Stimulated activated naive B cell treated with anti-CD40 and anti-IgM and Interleukin-4, amounts not matched to agents 10 μg/mL and 1 μg/mL and 100 μg/mL, for 72 hours (primary cell): Measurements from ENCODE around the gene HECTD4.

Experiments
- ATAC-seq, 2 donors: fragments of 150-1000 bp; cut with Tn5 transposase; replicated peaks; 2 replicates each; pipeline ENCODE4 v1.10.0; 2021; ENCODE audit warnings: moderate library complexity in 1 of 2
- DNase-seq: peaks from one replicate; pipeline ENCODE4 v3.0.0; 2021
- H3K27ac Mint-ChIP-seq: one replicate; pipeline ENCODE4 v1.8.0; 2022; ENCODE audit warnings: mild to moderate bottlenecking, mixed read lengths
- H3K27me3 Mint-ChIP-seq, 2 donors: one replicate each; pipeline ENCODE4 v1.8.0; 2022; ENCODE audit warnings: mixed read lengths in 2 of 2
- H3K36me3 Mint-ChIP-seq, 2 donors: one replicate each; pipeline ENCODE4 v1.8.0; 2022; ENCODE audit warnings: mixed read lengths in 2 of 2, mild to moderate bottlenecking in 1 of 2
- H3K4me1 Mint-ChIP-seq, 2 donors: one replicate each; pipeline ENCODE4 v1.8.0; 2022; ENCODE audit warnings: mixed read lengths in 2 of 2, mild to moderate bottlenecking in 1 of 2
- H3K4me3 Mint-ChIP-seq, 2 donors: one replicate each; pipeline ENCODE4 v1.8.0; 2022; ENCODE audit warnings: mild to moderate bottlenecking in 2 of 2, mixed read lengths in 2 of 2, moderate library complexity in 1 of 2
- H3K9me3 Mint-ChIP-seq, 2 donors: one replicate each; pipeline ENCODE4 v1.8.0; 2022; ENCODE audit warnings: mixed read lengths in 2 of 2, mild to moderate bottlenecking in 1 of 2

Gene HECTD4

GRCh38 chr12:112381406-112381882 is 787 bp downstream of the HECTD4 start:
- ATAC-seq (peak; percentile 60 to 66), DNase-seq (peak; percentile 46)
- Mint-ChIP-seq H3K9me3 (no peaks in the 10 kb centered on the region), H3K36me3 (peaks cover 0 to 8% of the 10 kb centered on the region in 2 donors), H3K27me3 (no peaks in the 10 kb centered on the region), H3K27ac (peak overlapping the region; percentile 97), H3K4me3 (peak overlapping the region; percentile 86 to 98), H3K4me1 (peaks cover 16 to 24% of the 10 kb centered on the region in 2 donors)

GRCh38 chr12:112380663-112381405 is 1.4 kb downstream of the HECTD4 start:
- Mint-ChIP-seq H3K9me3 (no peaks in the 10 kb centered on the region), H3K4me3 (peak overlapping the region; percentile 86 to 98), H3K27me3 (no peaks in the 10 kb centered on the region), H3K36me3 (peaks cover 0 to 10% of the 10 kb centered on the region in 2 donors), H3K27ac (peak overlapping the region; percentile 97), H3K4me1 (peaks cover 16 to 27% of the 10 kb centered on the region in 2 donors)
- ATAC-seq: no peak
- DNase-seq: no peak

- Mint-ChIP-seq H3K27me3 (no peaks in the 10 kb centered on the region), H3K4me3 (no peak overlapping the region), H3K36me3 (peaks cover 0 to 11% of the 10 kb centered on the region in 2 donors), H3K27ac (no peak overlapping the region), H3K4me1 (peaks cover 15 to 50% of the 10 kb centered on the region in 2 donors), H3K9me3 (no peaks in the 10 kb centered on the region)
- DNase-seq (no peak), ATAC-seq (no peak)
Observed at GRCh38 chr12:112375105-112375504, 7.1 kb downstream of the HECTD4 start.

GRCh38 chr12:112374166-112374740 is 8.0 kb downstream of the HECTD4 start:
- Mint-ChIP-seq H3K27me3 (no peaks in the 10 kb centered on the region), H3K9me3 (no peaks in the 10 kb centered on the region), H3K36me3 (peaks cover 0 to 11% of the 10 kb centered on the region in 2 donors), H3K4me3 (no peak overlapping the region), H3K27ac (peak overlapping the region; percentile 25), H3K4me1 (peaks cover 18 to 51% of the 10 kb centered on the region in 2 donors)
- DNase-seq: no peak
- ATAC-seq: no peak

GRCh38 chr12:112370868-112371510 is 11.2 kb downstream of the HECTD4 start:
- DNase-seq (no peak), ATAC-seq (no peak)
- H3K27me3 Mint-ChIP-seq: no peaks in the 10 kb centered on the region
- no peaks in the 10 kb centered on the region for H3K9me3 Mint-ChIP-seq
- H3K36me3 Mint-ChIP-seq: peaks cover 0 to 7% of the 10 kb centered on the region in 2 donors
- H3K4me1 Mint-ChIP-seq: peaks cover 16 to 43% of the 10 kb centered on the region in 2 donors
- no peak overlapping the region for H3K27ac Mint-ChIP-seq
- H3K4me3 Mint-ChIP-seq: no peak overlapping the region

GRCh38 chr12:112370199-112370598 is 12.0 kb downstream of the HECTD4 start:
- DNase-seq (no peak), ATAC-seq (no peak)
- no peak overlapping the region for H3K4me3 Mint-ChIP-seq
- H3K27ac Mint-ChIP-seq: no peak overlapping the region
- H3K4me1 Mint-ChIP-seq: peaks cover 16 to 43% of the 10 kb centered on the region in 2 donors
- H3K9me3 Mint-ChIP-seq: no peaks in the 10 kb centered on the region
- peaks cover 0 to 7% of the 10 kb centered on the region in 2 donors for H3K36me3 Mint-ChIP-seq
- no peaks in the 10 kb centered on the region for H3K27me3 Mint-ChIP-seq

GRCh38 chr12:112368856-112369255 is 13.4 kb downstream of the HECTD4 start:
- no peak for DNase-seq
- Mint-ChIP-seq H3K36me3 (peaks cover 0 to 3% of the 10 kb centered on the region in 2 donors), H3K9me3 (no peaks in the 10 kb centered on the region), H3K27me3 (no peaks in the 10 kb centered on the region), H3K27ac (no peak overlapping the region), H3K4me1 (peaks cover 12 to 30% of the 10 kb centered on the region in 2 donors), H3K4me3 (no peak overlapping the region)
- no peak for ATAC-seq

- Mint-ChIP-seq H3K4me3 (no peak overlapping the region), H3K27me3 (no peaks in the 10 kb centered on the region), H3K27ac (no peak overlapping the region), H3K4me1 (peaks cover 14 to 24% of the 10 kb centered on the region in 2 donors), H3K9me3 (no peaks in the 10 kb centered on the region), H3K36me3 (peaks cover 0 to 3% of the 10 kb centered on the region in 2 donors)
- no peak for DNase-seq
- no peak for ATAC-seq
Observed at GRCh38 chr12:112367965-112368364, 14.3 kb downstream of the HECTD4 start.

- Mint-ChIP-seq H3K36me3 (peaks cover 3% of the 10 kb centered on the region in 2 donors), H3K4me3 (no peak overlapping the region), H3K27ac (no peak overlapping the region), H3K27me3 (no peaks in the 10 kb centered on the region), H3K9me3 (no peaks in the 10 kb centered on the region), H3K4me1 (peaks cover 4 to 13% of the 10 kb centered on the region in 2 donors)
- DNase-seq: no peak
- ATAC-seq: no peak
Observed at GRCh38 chr12:112362310-112362709, 19.9 kb downstream of the HECTD4 start.

GRCh38 chr12:112361271-112361670 is 21.0 kb downstream of the HECTD4 start:
- no peaks in the 10 kb centered on the region for H3K27me3 Mint-ChIP-seq
- H3K4me1 Mint-ChIP-seq: peaks cover 9 to 23% of the 10 kb centered on the region in 2 donors
- no peak for DNase-seq
- no peak overlapping the region for H3K27ac Mint-ChIP-seq
- peaks cover 3 to 4% of the 10 kb centered on the region in 2 donors for H3K36me3 Mint-ChIP-seq
- H3K4me3 Mint-ChIP-seq: no peak overlapping the region
- peaks cover under 1 to 2% of the 10 kb centered on the region in 2 donors for H3K9me3 Mint-ChIP-seq
- no peak for ATAC-seq

- peaks cover 5 to 7% of the 10 kb centered on the region in 2 donors for H3K36me3 Mint-ChIP-seq
- H3K9me3 Mint-ChIP-seq: peaks cover 1 to 3% of the 10 kb centered on the region in 2 donors
- DNase-seq: no peak
- H3K4me3 Mint-ChIP-seq: no peak overlapping the region
- peaks cover 14 to 31% of the 10 kb centered on the region in 2 donors for H3K4me1 Mint-ChIP-seq
- H3K27ac Mint-ChIP-seq: no peak overlapping the region
- H3K27me3 Mint-ChIP-seq: no peaks in the 10 kb centered on the region
- ATAC-seq: no peak
Observed at GRCh38 chr12:112359290-112359689, 22.9 kb downstream of the HECTD4 start.

GRCh38 chr12:112357214-112357613 is 25.0 kb downstream of the HECTD4 start:
- Mint-ChIP-seq H3K4me1 (peaks cover 21 to 48% of the 10 kb centered on the region in 2 donors), H3K27me3 (no peaks in the 10 kb centered on the region), H3K9me3 (peaks cover 1 to 3% of the 10 kb centered on the region in 2 donors), H3K27ac (peak overlapping the region; percentile 10), H3K36me3 (peaks cover 7 to 9% of the 10 kb centered on the region in 2 donors), H3K4me3 (no peak overlapping the region)
- ATAC-seq (no peak), DNase-seq (no peak)

- DNase-seq (no peak), ATAC-seq (peak in 1 of 2 donors; percentile 22)
- H3K27ac Mint-ChIP-seq: peak overlapping the region; percentile 66
- H3K9me3 Mint-ChIP-seq: peaks cover 1 to 3% of the 10 kb centered on the region in 2 donors
- H3K4me1 Mint-ChIP-seq: peaks cover 29 to 59% of the 10 kb centered on the region in 2 donors
- peaks cover 4 to 6% of the 10 kb centered on the region in 2 donors for H3K36me3 Mint-ChIP-seq
- peak overlapping the region in 1 of 2 donors; percentile 26 for H3K4me3 Mint-ChIP-seq
- no peaks in the 10 kb centered on the region for H3K27me3 Mint-ChIP-seq
Observed at GRCh38 chr12:112354399-112354798, 27.8 kb downstream of the HECTD4 start.

- ATAC-seq: no peak
- Mint-ChIP-seq H3K4me3 (no peak overlapping the region), H3K4me1 (peaks cover 30 to 61% of the 10 kb centered on the region in 2 donors)
Observed at GRCh38 chr12:112353393-112353792, 28.8 kb downstream of the HECTD4 start.

More at GRCh38 chr12:112353393-112353792, 28.8 kb downstream of the HECTD4 start:
- H3K9me3 Mint-ChIP-seq: peaks cover 1 to 3% of the 10 kb centered on the region in 2 donors
- no peaks in the 10 kb centered on the region for H3K27me3 Mint-ChIP-seq
- peaks cover 4 to 6% of the 10 kb centered on the region in 2 donors for H3K36me3 Mint-ChIP-seq
- peak overlapping the region; percentile 47 for H3K27ac Mint-ChIP-seq
- no peak for DNase-seq
